Glomerular endothelial cell (primary cell): Measurements from ENCODE around the gene DLL3. TPM values are rescaled to one million over a fixed set of nuclear protein-coding genes. Genes with fewer than 3 reads are reported as not detected.

Source experiments
- DNase-seq: peaks from one replicate; pipeline ENCODE4 v3.0.0-alpha.2; 2011; ENCODE audit warnings: low read depth, low spot score; ENCODE audit errors: extremely low read depth
- total RNA-seq: library from RNA; depleted of rRNA; stranded (reverse); fragments of >200 nt; gene quantifications from 2 replicates; pipeline ENCODE4 v1.2.3, GENCODE V29; 2015

The DLL3 gene
- total RNA-seq, 1 donor from 2014 or later: 2.0 TPM

DNA sequence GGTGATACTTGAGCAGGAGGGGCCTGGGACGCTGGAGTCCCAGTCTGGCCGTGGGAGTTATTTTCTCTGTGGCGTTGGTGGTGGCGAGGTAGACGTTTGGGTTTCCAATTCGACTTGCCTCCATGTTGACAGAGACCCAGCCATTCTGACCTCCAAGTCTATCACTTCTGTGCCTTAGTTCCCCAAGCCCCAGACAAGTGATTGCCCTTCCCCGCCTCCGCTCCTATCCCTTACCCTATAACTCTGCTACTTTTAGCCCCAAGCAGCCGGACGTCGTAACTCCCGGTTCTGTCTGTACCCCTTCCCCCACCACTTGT is 17.6 kb upstream of the DLL3 start:
- no peak for DNase-seq

DNA sequence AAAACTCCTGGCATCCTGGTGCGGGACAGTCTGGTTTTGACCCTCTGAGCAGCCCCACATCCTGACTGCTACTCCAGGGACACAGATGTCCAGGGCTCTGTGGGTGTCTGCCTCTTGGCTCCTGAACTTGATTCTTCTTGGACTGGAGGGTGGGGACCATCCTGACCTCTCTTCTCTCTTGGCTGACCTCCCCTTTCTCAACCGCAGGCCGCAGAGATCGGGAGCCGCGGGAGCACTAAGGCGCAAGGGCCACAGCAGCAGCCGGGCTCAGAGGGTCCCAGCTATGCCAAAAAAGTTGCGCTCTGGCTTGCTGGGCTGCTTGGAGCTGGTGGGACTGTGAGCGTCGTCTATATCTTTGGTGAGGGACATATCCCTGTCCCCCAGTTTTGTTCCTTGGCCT is 17.1 kb upstream of the DLL3 start:
- DNase-seq: no peak

DNA sequence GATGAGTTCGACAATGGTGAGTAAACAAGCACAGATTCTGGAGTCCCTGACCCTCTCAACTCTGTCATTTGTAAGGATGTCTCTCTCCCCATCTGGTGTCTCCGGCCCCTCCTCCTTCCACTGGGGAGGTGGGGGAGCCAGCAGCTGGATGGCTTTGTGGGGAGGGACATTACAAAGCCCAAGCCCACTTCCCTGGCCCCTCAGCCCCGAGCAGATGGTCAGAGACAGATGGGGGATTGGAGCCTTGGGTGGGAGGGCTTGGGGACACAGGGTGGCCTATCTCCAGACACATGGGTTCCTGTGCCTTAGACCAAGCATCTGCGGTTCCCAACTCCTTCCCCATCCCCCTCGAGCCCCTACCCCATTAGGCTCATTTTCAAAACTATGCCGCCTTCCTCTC is 15.6 kb upstream of the DLL3 start:
- no peak for DNase-seq

DNA sequence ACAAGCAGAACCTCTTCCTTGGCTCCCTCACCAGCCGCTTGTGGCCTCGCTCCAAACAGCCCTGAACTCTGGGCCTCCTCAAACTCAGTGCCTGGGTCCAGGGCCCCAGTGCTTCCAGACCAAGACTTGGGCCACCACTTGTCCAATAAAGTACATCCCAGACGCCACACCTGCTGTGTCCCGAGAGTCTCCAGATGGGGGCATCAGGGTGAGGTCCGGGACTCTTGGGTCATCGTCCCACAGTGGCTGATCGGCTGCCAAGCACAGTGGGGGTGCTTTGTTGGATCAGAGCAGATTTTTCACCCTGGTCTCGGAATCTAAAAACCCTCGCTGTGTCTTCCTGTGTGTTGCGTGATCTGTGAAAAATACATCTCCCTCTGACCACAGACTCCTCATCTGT is 9.0 kb upstream of the DLL3 start:
- no peak for DNase-seq

DNA sequence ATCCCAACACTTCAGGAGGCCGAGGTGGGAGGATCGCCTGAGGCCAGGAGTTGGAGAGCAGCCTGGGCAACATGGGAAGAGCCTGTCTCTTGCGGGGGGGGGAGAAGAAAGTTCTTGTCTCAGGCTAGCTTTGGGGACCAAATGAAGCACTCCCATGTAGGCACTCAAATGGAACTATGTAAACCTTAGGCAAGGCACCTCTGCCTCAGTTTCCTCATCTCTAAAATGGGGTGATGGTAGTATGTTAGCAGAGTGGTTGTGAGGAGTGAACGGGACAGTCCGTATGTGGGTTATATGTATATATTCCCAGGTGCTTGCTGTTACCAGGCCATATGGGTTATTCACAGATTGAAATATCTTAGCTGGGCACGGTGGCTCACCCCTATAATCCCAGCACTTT is 6.5 kb upstream of the DLL3 start:
- no peak for DNase-seq

DNA sequence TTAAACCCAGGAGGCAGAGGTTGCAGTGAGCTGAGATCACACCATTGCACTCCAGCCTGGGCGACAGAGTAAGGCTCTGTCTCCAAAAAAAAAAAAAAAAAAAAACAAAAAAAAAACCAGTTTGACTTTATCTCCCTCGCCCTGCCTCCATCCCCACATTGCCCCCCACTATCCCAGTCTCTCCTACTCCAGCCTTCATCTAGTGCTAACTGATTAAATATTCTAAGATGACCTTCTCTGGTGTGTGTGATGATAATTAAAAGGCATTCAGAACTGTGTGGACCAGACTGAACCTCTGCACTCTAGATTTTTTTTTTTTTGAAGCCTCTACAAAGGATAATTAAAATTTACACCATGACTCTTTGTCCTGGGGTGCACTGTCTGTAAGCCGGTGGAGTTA is 6.0 kb upstream of the DLL3 start:
- no peak for DNase-seq

DNA sequence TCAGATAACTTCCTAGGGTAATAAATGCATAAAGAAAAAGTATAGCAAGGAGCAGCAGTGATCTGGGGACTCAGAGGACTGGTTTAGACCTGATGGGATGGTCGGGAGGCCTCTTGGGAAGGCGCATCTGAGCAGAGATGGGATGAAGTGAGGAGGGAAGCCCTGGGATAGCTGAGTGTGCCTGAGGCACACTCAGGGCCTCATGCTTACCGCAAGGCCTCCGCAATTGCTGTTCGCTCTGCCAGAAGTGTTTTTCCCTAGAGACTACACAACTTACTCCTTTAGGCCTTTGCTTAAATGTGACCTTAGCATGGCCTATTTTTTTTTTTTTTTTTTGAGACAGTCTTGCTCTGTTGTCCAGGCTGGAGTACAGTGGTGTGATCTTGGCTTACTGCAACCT is 4.1 kb upstream of the DLL3 start:
- DNase-seq: no peak

DNA sequence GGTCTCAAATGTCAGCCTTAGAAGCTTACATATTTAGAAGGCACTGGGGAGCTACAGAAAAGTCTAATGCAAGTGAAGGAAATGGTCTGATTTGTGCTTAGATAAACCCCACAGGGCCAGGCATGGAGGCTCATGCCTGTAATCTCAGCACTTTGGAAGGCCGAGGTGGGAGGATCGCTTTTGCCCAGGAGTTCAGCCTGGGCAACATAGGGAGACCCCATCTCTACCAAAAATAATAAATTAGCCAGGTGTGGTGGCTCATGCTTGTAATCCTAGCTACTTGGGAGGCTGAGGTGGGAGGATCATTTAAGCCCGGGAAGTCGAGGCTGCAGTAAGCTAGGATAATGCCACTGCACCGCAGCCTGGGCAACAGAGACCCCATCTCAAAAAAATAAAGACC is 2.7 kb upstream of the DLL3 start:
- DNase-seq: no peak

DNA sequence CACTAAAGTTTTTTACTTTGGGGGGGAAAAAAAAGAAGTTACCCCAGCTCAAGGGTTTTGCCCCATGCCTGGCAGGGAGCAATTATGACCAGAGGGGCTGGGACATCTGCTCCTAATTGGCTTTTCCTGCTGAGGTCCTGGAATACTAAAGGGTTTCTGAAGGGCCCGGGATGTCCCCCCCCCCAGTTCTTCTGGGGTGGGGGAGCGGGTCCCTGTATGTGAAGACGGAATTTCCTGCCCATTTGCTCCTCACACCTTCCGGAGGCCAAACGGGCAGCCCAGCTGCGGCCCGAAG is 1.1 kb upstream of the DLL3 start:
- no peak for DNase-seq

DNA sequence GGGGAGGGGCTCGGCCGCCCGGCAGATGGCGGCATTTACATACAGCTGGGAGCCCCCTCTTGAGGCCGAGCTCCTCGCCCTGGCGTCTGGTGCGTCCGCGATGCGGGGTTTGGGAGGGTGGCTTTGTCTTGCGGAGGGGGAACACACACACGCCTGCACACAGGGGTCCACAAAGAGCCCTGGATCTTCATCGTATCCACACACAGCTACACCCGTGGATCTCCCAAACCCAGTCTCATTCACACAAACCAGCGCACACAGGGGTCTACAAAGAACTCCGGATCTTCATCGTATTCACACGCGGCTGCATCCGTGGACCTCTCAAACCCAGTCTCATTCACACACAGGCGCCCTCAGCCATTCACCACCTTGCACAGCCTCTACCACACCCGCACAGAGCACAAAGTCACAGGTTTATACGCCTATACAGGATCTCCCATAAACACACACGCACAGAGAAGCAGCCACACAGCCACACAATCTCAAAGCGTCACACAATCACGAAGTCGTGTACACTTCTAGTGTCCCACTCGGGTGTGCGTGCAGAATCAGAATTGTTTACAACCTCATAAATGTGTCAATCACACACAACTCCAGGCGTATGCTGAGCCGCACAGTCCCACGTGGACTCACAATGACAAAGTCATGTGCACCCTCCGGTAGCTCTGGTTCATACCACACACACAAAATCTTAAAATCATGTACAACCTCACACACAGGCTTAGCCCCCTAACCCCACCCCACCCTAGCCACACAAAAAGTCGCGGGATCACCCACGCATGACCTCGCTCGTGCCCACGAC is 550 bp upstream of the DLL3 start:
- no peak for DNase-seq

DNA sequence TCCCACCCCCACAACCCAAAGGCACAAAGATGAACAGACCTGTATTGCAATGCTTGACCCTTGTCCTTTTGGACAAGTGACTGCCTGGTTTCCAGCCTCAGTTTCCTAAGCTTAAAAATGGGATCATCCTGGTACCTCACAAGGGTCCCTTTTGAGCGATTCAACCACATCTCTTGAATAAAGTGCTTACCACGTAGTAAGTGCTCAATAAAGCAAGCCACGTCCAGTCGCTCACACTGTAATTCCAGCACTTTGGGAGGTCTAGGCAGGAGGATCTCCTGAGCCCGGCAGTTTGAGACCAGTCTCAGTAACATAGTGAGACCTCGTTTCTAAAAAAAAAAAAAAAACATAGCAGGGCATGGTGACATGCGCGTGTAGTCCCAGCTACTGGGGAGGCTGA is 1.2 kb downstream of the DLL3 start:
- DNase-seq: no peak

DNA sequence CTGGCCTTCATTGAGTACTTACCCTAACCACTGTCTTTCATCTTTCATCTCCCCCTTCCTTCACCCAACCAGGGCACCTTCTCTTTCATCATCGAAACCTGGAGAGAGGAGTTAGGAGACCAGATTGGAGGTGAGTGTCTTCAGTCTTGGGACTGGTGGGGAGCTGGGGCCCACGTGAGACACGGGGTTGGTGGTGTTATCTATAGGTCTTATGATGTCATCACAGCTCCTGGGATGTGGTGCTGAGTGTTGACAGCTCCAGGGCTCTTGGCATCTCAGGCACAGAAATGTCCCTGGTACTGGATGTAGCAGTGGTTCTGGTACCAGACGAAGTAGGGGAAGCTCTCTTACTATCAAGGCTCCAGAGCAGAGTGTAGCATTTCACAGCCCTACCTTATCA is 1.8 kb downstream of the DLL3 start:
- DNase-seq: no peak

DNA sequence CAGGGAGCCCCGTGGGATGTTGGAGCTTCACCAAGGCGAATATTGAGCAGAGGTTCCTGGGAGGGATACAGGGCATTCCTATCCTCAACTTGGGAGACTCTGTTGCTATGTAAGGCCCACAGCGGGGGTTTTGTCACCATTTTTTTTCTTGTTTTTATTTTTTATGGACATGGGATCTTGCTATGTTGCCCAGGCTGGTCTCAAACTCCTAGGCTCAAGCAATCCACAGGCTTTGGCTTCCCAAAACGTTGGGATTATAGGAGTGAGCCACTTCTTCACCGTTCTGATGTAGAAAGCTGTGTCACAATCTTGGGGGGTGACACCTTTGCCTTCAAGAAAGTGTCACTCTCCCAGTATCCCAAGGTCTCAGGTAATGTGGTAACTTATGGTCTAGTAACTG is 2.6 kb downstream of the DLL3 start:
- no peak for DNase-seq

DNA sequence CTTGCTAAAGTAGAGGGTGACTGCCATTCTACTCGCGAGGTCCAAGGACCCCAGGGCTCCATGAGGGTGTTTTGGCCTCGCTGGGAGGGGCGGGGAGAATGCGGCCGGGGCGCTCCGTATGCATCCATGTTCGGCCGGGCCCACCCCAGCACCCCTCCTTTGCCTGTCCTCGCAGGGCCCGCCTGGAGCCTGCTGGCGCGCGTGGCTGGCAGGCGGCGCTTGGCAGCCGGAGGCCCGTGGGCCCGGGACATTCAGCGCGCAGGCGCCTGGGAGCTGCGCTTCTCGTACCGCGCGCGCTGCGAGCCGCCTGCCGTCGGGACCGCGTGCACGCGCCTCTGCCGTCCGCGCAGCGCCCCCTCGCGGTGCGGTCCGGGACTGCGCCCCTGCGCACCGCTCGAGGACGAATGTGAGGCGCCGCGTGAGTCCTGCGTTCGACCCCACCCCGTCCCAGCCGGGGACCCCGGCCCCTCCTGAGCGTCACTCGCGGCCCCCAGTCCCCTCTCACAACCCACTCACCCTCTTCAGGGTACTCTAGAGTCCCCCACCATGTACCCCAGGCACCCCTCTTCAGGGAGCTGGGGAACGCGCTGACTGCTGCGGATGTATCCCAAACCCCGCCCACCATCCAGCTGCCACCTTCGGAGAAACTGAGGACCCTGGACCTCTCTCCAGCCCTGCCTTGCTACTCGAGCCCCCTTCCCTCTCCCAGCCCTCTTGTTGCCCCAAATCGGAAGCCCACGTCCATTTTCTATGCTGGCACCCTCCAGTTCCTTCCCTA is 4.1 kb downstream of the DLL3 start:
- DNase-seq: no peak

DNA sequence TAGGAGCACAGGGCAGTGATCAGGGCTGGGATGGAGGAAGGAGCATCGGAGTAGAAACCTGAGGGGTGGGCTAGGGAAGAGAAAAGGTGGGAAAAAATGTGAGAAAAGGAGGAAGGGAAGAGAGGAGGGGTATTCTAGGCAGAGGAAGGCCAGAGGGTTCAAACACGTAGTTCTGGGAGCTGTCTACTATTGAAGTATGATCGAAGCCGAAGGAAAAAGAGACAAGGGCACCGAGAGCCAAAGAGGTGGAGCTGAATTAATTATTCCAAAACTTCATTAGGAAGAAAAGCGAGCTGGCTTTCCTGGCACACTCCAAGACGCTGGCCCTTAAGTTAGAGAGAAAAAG is 7.8 kb downstream of the DLL3 start:
- no peak for DNase-seq

DNA sequence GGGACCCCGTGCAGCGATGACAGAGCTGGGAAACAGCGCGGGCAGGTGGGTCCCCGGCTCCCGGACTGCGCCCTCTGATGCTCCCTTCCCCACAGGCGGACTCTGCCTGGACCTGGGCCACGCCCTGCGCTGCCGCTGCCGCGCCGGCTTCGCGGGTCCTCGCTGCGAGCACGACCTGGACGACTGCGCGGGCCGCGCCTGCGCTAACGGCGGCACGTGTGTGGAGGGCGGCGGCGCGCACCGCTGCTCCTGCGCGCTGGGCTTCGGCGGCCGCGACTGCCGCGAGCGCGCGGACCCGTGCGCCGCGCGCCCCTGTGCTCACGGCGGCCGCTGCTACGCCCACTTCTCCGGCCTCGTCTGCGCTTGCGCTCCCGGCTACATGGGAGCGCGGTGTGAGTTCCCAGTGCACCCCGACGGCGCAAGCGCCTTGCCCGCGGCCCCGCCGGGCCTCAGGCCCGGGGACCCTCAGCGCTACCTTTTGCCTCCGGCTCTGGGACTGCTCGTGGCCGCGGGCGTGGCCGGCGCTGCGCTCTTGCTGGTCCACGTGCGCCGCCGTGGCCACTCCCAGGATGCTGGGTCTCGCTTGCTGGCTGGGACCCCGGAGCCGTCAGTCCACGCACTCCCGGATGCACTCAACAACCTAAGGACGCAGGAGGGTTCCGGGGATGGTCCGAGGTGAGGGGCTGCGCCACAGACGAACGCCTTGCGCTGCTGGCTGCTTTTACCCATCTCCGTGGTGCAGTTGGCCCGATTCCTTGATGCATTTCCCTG is 8.4 kb downstream of the DLL3 start:
- DNase-seq: no peak

DNA sequence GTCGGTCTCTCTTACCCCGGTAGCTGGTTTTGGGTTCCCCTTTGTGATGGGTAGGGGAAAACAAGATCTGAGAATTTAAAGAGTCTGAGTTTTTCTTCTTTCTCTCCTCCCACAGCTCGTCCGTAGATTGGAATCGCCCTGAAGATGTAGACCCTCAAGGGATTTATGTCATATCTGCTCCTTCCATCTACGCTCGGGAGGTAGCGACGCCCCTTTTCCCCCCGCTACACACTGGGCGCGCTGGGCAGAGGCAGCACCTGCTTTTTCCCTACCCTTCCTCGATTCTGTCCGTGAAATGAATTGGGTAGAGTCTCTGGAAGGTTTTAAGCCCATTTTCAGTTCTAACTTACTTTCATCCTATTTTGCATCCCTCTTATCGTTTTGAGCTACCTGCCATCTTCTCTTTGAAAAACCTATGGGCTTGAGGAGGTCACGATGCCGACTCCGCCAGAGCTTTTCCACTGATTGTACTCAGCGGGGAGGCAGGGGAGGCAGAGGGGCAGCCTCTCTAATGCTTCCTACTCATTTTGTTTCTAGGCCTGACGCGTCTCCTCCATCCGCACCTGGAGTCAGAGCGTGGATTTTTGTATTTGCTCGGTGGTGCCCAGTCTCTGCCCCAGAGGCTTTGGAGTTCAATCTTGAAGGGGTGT is 9.1 kb downstream of the DLL3 start:
- DNase-seq: no peak

DNA sequence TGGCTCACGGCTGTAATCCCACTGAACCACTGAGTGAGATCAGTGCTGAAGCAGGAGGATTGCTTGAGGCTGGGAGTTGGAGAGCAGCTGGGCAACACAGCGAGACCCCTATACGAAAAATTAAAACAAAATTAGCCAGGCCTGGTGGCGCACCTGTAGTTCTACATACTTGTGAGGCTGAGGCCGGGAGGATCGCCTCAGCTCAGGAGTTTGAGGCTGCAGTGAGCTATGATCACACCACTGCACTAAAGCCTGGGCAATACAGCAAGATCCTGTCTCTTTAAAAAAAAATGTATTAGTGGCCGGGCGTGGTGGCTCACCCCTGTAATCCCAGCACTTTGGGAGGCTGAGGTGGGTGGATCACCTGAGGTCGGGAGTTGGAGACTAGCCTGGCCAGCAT is 9.9 kb downstream of the DLL3 start:
- DNase-seq: no peak

DNA sequence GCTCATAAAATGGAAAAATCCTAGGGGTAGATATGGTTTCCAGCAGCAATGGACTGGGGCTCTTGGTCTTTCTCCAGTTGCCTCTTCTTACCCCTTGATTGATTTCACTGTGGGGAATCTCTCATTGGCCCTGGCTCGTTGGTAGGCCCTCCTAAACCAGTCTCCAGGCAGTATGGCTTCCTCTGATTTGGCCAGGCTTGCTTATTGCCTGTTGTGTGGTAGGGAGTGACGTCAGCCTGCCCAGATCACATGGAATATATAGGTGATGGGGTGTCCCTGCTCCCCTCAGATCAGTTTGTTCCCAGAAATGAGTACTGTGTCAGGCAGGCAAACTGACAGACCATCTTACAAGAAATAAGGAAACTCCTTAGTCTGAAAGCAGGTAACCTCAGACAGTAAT is 10.5 kb downstream of the DLL3 start:
- no peak for DNase-seq

DNA sequence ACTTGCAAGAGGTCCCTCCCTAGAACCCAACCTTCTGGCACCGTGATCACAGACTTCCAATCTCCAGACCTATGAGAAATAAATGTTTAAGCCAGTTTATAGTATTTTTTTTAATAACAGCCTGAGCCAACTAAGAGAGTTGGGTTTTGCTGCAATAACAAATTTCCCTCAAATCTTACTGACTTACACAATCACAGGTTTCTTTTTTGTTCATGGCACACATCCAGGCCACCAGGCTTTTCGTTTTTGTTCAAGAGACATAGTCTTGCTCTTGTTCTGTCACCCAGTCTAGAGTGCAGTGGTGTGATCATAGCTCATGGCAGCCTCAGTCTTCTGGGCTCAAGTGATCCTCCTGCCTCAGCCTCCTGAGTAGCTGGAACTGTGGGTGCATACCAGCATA is 14.2 kb downstream of the DLL3 start:
- no peak for DNase-seq

DNA sequence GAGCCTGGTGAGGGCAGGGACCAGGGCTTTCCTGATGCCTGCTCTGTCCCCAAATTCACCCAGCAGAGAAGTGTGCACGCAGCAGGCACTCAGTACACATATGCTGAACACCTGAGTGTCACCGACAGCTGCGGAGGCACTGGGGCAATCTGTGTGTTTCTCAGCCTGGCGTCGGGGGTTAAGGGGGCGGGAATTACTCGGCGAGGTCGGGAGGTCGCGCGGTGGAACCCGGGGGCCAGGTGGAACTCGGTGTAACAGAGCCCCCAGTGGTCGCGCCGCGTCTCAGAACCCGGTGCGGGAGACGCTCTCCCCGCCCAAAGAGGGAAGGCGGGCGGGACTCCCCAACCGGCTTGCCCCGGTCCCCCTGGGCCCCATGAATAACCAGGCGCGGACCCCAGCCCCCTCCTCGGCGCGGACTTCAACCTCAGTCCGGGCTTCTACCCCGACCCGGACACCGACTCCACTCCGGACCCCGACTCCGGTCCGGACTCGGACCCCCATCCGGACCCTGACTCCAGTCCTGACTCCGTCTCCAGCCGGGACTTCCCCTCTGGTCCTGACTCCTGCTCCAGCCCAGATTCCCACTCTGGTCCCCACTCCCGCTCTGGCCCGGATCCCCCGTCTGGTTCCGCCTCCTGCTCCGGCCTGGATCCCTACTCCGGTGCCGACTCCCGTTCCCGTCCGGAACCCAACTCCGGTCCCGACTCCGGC is 16.2 kb downstream of the DLL3 start, which contains the start of gene SELENOV:
TSS of gene SELENOV (plus strand) at position 300 of the 711 bp plus-strand sequence. CDS start at position 374, 74 bp downstream.
- no peak for DNase-seq
